HEK293 (cell line): Measurements from ENCODE around the gene GTF2IRD1.

Experiments
- ZBTB8A ChIP-seq: fragments of 450-650 bp; formaldehyde crosslinking; IDR thresholded peaks from 2 replicates; pipeline ENCODE4 v1.5.1; 2016; ENCODE audit warnings: missing biosample characterization, missing genetic modification characterization
- ZFP37 ChIP-seq: fragments of 450-650 bp; formaldehyde crosslinking; IDR thresholded peaks from 2 replicates; pipeline ENCODE4 v1.5.1; 2016; ENCODE audit warnings: missing biosample characterization, missing genetic modification characterization
- ZNF169 ChIP-seq: fragments of 450-650 bp; formaldehyde crosslinking; IDR thresholded peaks from 2 replicates; pipeline ENCODE4 v1.5.1; 2016; ENCODE audit warnings: missing biosample characterization, missing genetic modification characterization
- ZNF404 ChIP-seq: fragments of 450-650 bp; formaldehyde crosslinking; IDR thresholded peaks from 2 replicates; pipeline ENCODE4 v1.5.1; 2017; ENCODE audit warnings: missing biosample characterization, missing genetic modification characterization
- TF ChIP-seq, protein P1 (sequence below): fragments of 450-650 bp; formaldehyde crosslinking; IDR thresholded peaks from 2 replicates; pipeline ENCODE4 v1.5.1; 2016; ENCODE audit warnings: missing biosample characterization, missing genetic modification characterization
- TF ChIP-seq, protein P2 (sequence below): fragments of 450-650 bp; formaldehyde crosslinking; IDR thresholded peaks from 2 replicates; pipeline ENCODE4 v1.5.1; 2016; ENCODE audit warnings: missing biosample characterization, missing genetic modification characterization
- TF ChIP-seq, protein P3 (sequence below): fragments of 450-650 bp; formaldehyde crosslinking; IDR thresholded peaks from 2 replicates; pipeline ENCODE4 v1.5.1; 2016; ENCODE audit warnings: missing biosample characterization, missing genetic modification characterization

DNA sequence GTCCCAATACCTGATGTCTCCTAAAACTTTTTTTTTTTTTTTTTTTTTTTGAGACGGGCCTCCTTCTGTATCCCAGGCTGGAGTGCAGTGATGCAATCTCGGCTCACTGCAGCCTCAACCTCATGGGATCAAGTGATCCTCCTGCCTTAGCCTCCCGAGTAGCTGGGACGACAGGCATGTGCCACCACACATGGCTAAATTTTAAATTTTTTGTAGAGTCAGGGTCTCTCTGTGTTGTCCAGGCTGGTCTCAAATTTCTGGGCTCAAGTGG is 28.4 kb downstream of the GTF2IRD1 start:
- TF ChIP-seq, protein P1, sequence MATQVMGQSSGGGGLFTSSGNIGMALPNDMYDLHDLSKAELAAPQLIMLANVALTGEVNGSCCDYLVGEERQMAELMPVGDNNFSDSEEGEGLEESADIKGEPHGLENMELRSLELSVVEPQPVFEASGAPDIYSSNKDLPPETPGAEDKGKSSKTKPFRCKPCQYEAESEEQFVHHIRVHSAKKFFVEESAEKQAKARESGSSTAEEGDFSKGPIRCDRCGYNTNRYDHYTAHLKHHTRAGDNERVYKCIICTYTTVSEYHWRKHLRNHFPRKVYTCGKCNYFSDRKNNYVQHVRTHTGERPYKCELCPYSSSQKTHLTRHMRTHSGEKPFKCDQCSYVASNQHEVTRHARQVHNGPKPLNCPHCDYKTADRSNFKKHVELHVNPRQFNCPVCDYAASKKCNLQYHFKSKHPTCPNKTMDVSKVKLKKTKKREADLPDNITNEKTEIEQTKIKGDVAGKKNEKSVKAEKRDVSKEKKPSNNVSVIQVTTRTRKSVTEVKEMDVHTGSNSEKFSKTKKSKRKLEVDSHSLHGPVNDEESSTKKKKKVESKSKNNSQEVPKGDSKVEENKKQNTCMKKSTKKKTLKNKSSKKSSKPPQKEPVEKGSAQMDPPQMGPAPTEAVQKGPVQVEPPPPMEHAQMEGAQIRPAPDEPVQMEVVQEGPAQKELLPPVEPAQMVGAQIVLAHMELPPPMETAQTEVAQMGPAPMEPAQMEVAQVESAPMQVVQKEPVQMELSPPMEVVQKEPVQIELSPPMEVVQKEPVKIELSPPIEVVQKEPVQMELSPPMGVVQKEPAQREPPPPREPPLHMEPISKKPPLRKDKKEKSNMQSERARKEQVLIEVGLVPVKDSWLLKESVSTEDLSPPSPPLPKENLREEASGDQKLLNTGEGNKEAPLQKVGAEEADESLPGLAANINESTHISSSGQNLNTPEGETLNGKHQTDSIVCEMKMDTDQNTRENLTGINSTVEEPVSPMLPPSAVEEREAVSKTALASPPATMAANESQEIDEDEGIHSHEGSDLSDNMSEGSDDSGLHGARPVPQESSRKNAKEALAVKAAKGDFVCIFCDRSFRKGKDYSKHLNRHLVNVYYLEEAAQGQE (tag by site-specific recombination) = no peak
- TF ChIP-seq, protein P2, sequence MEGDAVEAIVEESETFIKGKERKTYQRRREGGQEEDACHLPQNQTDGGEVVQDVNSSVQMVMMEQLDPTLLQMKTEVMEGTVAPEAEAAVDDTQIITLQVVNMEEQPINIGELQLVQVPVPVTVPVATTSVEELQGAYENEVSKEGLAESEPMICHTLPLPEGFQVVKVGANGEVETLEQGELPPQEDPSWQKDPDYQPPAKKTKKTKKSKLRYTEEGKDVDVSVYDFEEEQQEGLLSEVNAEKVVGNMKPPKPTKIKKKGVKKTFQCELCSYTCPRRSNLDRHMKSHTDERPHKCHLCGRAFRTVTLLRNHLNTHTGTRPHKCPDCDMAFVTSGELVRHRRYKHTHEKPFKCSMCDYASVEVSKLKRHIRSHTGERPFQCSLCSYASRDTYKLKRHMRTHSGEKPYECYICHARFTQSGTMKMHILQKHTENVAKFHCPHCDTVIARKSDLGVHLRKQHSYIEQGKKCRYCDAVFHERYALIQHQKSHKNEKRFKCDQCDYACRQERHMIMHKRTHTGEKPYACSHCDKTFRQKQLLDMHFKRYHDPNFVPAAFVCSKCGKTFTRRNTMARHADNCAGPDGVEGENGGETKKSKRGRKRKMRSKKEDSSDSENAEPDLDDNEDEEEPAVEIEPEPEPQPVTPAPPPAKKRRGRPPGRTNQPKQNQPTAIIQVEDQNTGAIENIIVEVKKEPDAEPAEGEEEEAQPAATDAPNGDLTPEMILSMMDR = no peak
- TF ChIP-seq, protein P3, sequence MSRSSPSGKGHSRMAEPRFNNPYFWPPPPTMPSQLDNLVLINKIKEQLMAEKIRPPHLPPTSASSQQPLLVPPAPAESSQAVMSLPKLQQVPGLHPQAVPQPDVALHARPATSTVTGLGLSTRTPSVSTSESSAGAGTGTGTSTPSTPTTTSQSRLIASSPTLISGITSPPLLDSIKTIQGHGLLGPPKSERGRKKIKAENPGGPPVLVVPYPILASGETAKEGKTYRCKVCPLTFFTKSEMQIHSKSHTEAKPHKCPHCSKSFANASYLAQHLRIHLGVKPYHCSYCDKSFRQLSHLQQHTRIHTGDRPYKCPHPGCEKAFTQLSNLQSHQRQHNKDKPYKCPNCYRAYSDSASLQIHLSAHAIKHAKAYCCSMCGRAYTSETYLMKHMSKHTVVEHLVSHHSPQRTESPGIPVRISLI (tag by site-specific recombination) = no peak
- TF ChIP-seq ZFP37 (no peak), ZNF169 (no peak), ZNF404 (no peak), ZBTB8A (no peak)
